HG03565 (cell line): Measurements from ENCODE around the gene CMTM7.
"Not testable (repeated sequence)": the region's sequence is repeated elsewhere in the genome, so short reads cannot be mapped to it uniquely, and the experiment has no call there.

ENCODE experiments used
- ATAC-seq: cut with Tn5 transposase; IDR thresholded peaks from one replicate; pipeline ENCODE4 v1.9.1; 2021; ENCODE audit warnings: mild to moderate bottlenecking, moderate library complexity; ENCODE audit not compliant: unreplicated experiment

CMTM7 gene

DNA sequence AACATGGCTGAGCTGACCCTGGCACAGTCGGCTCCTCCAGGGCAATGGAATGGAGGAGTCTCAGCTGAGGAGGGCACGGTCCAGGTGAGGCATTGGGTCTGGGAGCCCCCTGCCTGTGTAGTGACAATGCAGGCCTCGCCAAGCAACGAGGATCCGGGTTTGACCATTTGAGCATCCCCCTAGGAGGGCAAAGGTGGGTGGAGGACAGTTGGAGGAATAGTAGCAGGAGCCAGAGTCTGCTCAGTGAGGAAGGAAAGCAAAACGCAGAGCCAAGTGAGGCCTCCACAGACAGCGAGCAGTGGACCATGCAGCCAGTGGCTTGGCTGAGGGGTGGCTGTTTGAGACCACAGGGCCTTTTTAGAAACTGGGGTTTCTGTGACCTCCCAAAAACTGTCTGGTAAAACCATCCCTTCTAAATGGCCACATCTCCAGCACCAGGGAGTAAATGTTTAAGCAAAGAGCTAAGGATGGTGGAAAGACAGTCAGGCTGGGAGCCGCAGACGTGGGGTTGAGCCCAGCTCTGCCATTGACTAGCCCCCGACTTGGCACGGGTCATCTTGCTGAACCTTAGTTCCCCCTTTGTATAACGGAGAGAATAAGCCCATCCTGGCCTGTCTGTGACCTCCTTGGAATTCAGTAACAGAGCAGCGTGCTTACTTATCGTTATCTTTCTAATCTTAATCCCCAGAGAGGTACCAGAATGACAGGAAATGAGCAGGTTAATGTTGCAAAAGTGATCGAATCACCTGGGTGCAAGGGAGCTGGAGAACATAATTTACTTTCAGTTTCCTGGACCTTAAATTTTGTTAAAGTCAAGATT is 64.2 kb downstream of the CMTM7 start:
- peak; percentile 37 for ATAC-seq

DNA sequence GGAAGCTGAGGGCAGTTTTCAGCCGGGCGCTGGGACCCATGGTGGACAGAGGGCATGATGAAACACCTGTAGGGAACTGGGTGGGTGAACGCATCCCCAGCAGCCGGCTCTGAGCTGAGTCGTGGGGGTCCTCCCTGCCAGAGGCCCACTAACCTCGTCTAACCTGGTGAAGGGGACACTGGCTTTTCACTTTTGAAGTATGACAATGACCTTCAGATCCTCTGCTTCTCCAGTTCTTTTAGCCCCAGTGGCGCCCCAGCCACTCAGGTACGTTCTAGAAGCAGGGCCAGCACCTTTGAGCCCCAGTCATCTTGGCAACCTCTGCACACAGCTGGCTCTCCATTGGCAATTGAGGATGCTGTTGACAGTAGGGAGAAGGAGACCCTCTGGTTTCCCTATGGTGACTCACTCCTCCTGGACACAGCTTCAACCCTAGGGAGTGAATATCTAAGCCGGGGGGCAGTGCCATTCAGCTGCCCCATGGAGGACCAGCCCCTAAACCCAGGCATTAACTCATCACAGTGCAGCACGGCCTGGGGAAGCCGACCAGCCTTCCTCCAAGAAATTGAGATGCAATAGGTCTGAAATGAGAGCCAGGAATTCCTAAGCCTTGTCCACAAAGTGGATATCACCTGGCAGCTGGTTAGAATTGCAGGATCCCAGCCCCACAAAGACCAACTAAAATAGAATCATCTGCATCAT is 64.9 kb downstream of the CMTM7 start:
- ATAC-seq = no peak

DNA sequence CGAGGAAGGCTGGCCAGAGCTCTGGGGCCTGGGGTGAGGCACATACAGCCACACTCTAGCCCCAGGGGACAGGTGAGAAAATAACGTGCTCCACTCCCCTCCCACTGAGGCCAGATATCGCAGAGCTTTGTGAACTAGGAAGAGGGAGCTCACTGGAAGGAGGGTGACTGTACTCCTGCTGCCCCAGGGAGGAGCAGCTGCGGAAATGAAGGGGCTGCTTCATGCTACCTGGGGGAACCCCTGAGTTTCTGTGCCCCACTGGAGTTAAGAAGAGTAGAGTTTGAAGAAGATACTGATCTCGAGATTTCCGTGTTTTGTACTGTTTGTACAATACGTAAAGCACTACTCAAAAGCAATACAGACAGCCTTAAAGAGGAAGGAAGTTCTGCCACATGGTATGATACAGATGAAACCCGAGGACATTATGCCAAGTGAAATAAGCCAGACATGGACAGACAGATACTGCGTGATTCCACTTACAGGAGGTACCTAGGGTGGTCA is 66.4 kb downstream of the CMTM7 start:
- no peak for ATAC-seq

DNA sequence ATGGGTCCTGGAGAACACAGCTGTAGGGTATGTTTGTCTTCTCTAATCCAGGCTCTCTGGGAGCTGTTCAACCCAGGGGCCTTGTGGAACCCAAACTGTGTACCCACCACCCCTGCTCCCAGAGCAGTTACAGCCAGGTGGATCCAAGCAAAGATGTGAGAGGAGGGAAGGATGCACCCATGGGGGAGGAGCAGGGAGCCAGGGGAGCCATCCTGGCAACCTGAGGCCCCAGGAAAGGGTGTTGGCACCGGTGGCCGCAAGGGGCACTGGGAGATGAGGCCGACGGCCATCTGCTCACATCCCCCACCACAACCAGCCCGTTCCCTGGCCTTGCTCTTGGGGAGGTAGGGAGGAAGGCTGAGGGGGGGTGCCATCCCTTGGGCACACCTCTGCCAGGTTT is 67.8 kb downstream of the CMTM7 start:
- ATAC-seq = no peak

DNA sequence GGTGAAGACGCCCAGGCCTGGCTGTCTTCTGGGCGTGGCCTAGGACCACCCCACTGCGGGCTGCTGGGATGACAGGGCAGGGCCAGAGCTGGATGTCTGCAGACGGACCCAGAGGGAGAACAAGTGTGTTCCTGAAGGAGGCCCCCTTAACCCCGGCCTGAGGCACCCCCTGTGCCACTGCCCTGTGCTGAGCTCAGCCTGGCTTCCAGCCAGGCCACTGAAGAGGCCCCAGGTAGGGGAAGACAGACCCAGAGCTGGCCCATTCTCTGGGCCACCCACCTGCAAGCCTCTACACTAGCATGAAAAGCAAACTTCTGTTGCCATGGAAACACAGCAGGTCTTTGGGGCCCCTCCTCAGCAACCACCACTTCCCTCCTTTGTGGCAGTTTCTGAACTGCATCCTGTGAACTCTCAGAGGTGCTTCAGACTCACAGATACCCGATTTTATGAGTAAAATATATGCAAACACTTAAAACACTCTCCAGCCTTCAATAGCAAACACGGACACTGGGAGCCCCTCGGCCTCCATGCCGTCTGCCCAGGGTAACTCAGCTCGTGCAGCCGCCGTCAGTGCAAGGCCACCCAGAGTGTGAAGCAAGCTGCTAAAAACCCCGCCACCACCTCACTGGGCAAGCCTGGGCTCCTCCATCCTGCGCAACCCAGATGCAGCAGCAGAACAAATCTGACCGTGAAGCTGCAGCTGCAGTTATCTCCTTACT is 68.5 kb downstream of the CMTM7 start:
- ATAC-seq = peak; percentile 71

DNA sequence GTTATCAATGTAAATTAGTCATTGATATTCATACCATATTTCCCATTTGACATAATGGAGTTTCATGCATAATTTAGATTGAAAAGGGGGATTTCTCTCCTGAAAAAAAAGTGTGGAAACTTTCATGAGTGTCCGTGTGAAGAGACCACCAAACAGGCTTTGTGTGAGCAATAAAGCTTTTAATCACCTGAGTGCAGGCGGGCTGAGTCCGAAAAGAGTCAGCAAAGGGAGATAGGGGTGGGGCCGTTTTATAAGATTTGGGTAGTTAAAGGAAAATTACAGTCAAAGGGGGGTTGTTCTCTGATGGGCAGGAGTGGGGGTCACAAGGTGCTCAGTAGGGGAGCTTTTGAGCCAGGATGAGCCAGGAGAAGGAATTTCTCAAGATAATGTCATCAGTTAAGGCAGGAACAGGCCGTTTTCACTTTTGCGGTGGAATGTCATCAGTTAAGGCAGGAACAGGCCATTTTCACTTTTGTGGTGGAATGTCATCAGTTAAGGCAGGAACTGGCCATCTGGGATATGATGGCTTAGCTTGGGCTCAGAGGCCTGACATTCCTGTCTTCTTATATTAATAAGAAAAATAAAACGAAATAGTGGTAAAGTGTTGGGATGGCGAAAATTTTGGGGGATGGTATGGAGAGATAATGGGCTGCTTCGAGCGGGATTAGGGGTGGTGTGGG is 69.3 kb downstream of the CMTM7 start:
- ATAC-seq = not testable (repeated sequence)

DNA sequence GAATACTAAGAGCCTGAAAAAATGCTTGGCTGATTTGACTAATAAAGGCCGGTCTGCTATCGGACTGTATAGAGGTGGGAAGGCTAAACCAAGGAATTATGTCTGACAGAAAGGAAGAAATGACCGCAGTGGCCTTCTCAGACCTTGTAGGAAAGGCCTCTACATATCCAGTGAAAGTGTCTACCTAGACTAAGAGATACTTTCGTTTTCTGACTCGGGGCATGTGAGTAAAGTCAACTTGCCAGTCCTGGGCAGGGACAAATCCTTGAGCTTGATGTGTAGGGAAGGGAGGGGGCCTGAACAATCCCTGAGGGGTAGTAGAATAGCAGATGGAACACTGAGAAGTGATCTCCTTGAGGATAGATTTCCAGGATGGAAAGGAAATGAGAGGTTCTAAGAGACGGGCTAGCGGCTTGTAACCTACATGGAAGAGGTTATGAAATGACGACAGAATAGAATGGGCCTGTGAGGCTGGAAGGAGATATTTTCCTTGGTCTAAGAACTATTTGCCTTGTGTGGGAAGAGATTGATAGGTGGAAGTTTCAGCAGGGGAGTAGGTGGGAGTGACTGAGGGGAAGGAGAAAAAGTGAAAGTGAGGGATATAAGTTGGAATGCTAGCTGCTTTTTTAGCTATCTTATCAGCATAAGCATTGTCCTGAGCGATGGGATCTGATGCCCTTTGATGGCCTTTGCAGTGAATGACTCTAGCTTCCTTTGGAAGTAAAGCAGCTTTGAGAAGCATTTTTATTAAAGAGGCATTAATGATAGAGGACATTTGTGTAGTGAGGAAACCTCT is 70.7 kb downstream of the CMTM7 start:
- not testable (repeated sequence) for ATAC-seq

DNA sequence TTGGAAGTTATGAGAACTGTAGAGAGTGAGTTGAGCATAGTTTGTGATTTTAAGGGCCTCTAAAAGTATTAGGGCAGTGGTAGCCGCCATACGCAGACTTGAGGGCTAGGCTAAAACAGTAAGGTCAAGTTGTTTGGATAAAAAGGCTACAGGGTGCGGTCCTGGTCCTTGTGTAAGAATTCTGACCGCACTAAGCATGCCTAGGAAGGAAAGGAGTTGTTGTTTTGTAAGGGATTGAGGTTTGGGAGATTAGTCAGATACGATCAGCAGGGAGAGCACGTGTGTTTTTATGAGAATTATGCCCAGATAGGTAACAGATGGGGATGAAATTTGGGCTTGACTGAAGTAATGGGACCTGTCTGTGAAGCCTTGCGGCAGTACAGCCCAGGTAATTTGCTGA is 71.8 kb downstream of the CMTM7 start:
- ATAC-seq = not testable (repeated sequence)

DNA sequence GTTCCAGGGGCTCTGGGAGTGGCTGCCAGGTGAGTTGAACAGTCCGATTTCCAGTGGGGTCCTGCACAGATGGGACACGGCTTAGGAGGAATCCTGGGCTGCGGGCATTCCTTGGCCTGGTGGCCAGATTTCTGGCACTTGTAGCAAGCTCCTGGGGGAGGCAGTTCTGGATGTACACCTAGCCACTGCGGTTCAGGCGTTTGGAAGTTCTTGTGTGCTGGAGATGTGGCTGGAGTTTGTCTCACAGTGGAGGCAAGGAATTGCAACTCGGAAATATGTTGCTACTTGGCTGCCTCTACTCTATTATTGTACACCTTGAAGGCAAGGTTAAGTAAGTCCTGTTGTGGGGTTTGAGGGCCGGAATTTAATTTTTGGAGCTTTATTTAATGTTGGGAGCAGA is 73.1 kb downstream of the CMTM7 start:
- ATAC-seq = not testable (repeated sequence)

DNA sequence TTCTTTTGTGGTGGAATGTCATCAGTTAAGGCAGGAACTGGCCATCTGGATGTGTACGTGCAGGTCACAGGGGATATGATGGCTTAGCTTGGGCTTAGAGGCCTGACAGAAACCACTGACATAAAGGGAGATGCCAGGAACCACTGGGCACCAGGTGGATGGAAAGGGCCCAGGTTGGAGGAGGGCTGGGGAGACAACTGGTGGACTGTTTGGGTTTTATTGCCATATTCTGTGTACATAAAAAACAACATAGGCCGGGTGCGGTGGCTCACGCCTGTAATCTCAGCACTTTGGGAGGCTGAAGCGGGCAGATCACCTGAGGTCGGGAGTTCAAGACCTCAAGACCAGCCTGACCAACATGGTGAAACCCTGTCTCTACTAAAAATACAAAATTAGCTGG is 75.2 kb downstream of the CMTM7 start:
- ATAC-seq = not testable (repeated sequence)

DNA sequence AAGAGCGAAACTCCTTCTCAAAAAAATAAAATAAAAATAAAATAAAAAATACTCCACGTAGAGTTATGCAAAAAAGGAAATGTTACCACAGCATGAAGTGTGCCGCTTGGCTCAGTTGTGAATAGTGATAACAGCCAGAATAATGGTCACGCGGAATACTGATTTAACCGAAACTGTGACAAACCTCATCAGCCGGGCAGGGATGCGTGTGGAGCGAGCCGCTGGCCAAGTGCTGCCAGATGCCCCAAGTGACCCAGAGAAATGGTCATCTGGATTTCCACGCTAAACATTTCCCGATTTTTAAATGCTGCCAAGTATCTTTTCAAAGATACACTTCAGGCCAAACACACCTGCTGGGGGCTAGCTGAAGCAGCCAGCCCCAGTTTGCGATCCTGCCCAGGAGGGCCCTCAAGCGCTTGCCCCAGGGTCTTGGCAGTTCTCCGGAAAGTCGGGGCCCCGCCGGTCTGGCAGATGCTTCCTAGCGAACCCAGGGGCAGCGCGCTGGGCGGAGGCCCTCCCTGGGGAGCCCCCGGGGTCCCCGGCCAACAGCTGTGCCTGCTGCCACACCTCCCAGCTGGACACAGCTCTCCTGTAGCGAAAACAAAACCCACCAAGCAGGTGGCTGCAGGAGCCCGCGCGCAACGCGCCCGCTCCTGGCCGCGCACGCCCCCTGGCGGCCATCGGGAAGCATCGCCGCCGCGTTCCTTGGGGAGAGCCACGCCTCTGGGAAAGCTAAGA is 75.8 kb downstream of the CMTM7 start:
- no peak for ATAC-seq

DNA sequence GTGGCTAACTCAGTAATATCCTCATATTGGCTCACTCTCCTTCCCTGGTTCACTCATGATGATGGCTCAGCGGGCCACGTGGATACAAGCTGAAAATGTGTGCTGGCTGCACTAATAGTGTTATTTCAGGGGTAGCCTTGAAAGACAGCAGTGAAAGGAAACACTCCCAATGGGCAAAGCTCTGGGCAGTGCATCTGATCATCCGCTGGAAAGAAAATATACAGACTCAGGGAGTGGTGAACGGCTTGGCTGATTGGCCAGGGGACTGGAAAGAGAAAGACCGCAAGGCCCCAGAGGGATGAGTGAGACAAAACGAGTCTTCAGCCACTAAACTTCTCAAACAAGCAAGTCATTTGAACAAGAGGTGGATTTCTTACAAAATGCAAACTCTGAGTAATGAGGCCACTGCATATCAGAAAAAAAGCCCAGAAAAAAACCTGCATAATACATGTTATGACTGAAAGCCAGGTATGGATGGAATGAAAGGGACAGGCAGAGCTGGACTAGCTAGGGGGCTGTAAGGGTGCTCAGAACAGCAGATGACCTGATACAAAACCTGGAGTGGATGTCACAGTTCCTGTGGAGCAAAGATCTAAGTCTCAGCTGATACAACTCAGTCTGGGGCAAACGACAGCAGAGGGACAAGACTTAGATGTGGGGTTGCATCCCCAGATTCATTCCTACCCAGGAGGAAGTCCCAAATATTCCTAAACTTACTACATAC is 77.7 kb downstream of the CMTM7 start:
- ATAC-seq = peak; percentile 18

DNA sequence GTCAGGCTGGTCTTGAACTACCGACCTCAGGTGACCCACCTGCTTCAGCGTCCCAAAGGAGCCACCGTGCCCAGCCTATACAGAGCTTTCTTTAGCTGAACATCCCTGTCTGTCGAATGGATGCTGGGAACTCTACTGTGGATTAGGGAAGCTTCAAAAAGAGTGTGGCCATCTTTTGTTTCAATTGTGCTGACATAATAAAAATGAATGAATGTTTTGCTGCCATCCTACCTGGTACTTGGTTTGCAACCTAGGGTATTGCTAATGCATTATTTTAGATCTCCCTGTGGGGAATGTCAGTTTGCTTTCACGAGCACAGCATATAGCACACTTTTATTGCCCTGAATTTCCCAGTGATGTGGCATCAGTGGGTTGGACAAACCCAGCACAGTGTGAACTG is 78.7 kb downstream of the CMTM7 start:
- no peak for ATAC-seq

DNA sequence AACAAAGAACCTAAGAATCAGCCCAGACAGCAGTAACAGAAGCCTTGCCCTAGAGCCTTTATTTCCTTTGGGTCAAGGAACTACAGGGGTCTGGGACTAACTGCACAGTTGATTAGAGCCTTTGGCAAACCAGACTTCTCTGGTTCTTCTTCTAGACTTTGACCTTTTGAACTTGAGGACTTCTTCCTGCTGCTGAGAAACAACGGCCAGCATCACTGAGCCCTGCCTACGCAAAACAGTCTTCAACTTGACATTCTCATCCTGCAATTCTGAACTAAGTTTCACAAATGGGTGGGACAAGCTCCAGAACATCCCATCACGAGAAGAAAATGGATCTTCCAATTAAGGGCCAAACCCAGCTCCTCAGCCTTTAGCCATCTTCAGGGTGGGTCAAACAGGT is 79.6 kb downstream of the CMTM7 start:
- no peak for ATAC-seq

DNA sequence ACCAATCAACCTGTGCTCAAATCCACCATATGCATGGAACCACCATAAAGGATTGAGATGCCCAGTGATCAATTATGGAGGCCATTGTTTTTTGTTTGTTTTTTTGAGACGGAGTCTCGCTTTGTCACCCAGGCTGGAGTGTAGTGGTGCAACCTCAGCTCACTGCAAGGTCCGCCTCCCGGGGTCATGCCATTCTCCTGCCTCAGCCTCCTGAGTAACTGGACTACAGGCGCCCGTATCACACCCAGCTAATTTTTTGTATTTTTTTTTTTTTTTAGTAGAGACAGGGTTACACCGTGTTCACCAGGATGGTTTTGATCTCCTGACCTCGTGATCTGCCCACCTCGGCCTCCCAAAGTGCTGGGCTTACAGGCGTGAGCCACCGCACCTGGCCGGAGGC is 80.5 kb downstream of the CMTM7 start:
- ATAC-seq = not testable (repeated sequence)

DNA sequence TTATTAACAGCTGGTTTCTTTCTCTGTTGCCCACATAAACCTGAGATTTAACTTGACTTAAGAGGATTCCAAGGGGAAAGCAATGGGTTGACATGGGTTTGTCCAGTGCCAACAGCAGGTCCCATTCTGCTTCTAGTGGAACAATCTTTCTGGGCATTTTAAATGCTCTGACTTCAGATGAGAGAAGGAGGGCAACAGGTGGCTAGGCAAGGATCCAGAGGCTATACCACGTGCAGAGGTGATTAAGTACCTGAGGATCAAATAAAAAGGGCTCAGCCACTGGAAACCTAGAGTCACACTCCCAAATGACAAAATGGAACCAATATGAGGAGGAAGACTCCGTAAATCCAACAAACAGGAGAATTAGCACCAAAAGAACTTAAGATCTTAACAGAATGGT is 82.5 kb downstream of the CMTM7 start:
- no peak for ATAC-seq

DNA sequence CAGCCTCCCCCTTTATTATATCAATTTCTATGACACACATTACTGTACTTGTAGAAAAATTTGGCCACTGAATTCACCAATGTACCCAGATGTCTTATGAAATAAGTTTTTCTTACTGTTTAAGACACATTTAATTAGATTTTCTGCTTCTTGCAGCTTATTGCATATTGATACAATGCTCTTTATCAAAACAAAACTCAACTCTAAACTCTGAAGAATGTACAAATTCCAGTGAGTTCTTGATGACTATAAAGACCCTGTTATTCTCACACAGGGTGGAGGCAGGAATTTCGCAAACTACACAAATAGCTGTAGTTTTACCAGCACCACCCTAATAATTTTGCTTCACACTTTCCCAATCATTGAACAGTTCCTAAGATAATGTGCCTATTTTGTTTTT is 89.0 kb downstream of the CMTM7 start:
- no peak for ATAC-seq

DNA sequence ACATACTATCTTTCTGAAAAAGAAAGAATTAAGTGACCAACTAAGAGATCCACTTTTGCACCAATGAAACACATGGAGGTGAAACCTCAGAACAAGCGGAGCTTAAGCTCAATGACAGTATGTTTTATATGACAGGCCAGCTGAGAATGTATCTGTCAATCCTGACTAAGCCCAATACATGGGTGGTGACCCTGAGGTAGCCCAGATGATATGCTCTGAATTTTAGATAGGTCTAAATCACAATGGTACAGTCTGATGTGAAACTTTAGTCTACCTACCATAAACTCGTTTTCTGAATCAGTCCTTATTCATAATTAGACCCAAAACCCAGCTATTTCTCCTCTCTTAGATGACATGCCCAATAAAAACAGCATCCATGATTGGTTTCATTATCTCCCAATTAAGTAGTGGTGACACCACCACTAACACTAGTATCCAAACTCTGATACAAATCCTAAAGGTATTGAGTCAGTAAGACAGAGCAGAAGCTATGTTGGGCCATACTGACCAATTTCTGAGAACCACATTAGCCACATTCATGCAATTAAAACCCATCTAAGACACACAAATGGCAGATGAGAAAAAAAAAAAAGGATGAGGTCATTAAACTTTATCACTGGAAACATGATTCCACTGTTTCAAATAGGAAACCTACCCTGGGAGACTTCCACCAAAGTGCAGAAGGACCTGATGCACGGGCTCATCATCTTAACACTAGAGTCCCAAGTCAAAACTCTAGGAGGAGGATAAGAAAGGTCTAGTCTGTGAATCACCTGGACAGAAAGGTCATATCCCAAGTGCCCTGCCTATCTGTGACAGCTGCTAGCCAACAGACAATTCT is 90.4 kb downstream of the CMTM7 start:
- no peak for ATAC-seq
